GM19239 (cell line): Measurements from ENCODE around the gene OSER1.

Experiments used
- DNase-seq: peaks from one replicate; pipeline ENCODE4 v3.0.0; 2011; ENCODE audit warnings: low spot score; ENCODE audit not compliant: insufficient read length
- FAIRE-seq: peaks from 2 replicates; lab custom pipeline; 2011; peaks lifted over from hg19 to GRCh38; lab: Jason Lieb, UNC

Gene OSER1

DNA sequence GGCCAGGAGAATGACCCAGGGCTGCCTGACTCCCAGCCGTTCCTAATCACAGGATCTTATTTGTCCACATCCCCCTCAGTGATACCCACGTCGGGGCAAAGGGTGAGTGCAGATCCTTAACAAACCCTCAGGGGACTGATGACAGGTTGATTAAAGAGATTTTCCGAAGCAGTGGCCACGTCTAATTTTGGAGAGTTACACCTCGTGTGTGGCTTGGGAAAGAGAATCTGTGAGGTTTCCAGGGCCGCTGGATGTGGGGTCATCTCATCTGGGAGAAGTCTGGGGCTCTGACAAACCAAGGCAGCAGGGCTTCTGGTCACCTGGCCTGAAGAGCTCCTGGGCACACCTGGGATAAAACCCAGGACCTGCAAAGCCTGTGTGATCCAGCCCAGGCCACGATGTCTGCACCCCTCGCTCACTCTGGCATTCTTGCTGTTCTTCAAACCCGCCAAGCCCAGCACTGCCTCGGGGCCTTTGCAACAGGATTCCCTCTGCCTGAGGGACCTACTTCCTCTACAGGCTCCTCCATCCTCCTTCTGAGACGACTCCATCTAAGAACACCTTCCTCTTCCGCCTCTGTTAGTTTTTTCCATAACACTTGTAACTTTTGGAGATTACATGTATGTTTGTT, 28.3 kb downstream of the OSER1 start:
- DNase-seq (no peak), FAIRE-seq (no peak)

DNA sequence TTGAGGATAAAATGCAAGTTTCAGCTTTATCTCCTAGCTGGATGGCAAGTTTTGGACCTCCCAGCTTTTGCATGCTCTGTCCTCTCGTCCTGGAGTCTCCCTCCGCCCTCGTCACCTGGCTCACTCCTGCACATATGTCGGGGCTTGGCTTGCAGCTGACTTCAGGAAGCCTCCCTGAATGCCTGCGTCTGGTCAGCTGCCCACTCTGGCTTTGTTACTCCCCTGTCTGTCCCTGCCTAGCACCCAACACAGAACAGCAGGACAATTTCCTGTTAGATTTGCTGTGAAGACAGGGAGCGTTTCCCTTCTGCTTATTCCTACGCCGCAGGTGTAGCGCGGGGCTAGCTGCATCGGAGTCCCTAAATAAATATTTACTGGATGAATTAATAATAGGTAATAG, 29.0 kb downstream of the OSER1 start:
- DNase-seq = no peak
- no peak for FAIRE-seq

DNA sequence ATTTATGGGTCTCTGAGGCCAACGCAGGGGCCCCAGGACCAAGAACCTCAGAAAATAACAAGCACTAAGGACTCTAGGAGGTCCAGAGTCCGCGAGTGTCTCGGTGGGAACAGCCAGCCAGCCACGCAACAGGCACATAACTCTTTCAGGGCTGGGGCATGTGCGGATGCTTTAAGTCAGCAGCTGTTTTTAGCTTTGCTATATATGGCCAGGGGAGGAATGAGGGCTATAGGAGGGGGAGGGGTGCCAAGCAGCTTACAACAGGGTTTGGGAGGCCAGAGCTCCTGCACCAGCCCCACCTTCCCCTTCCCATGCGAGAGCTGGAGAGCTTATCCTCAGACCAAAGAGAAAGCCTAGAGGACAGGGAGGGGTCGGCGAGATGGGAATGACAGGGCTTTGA, 29.8 kb downstream of the OSER1 start:
- DNase-seq (no peak), FAIRE-seq (no peak)

DNA sequence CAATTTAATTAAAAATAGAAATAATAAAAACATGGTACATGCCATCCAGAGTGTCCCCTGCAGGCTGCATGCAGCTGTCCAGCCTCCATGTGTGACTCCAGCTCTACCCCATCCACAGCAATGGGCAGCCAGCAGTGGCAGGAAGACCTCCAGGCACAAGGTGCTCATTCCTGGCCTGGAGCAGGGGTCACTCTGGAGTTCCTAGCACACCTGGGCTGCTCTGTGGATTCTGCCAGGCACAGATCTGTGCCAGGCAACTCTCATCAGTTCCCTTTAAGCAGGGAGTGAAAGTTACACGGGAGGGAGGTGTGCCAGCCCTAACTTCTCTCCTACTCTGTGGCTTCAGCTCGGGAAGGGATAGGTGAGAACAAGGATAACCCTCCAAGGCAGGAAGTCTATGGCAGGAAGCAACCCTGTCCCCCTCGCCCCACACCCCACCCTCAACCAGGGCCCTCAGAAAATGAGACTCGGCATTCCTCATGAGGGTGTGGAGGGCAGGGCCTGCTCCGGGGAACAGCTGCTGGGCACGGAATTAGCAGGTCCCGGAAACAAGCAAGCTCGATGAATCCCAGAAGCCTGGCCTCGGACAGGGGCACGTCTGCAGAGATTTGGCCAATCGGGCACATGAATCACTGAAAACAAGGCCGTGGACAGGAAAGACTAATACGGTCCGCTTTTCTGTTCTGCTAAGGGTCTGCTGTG, 33.6 kb downstream of the OSER1 start:
- FAIRE-seq = no peak
- no peak for DNase-seq

DNA sequence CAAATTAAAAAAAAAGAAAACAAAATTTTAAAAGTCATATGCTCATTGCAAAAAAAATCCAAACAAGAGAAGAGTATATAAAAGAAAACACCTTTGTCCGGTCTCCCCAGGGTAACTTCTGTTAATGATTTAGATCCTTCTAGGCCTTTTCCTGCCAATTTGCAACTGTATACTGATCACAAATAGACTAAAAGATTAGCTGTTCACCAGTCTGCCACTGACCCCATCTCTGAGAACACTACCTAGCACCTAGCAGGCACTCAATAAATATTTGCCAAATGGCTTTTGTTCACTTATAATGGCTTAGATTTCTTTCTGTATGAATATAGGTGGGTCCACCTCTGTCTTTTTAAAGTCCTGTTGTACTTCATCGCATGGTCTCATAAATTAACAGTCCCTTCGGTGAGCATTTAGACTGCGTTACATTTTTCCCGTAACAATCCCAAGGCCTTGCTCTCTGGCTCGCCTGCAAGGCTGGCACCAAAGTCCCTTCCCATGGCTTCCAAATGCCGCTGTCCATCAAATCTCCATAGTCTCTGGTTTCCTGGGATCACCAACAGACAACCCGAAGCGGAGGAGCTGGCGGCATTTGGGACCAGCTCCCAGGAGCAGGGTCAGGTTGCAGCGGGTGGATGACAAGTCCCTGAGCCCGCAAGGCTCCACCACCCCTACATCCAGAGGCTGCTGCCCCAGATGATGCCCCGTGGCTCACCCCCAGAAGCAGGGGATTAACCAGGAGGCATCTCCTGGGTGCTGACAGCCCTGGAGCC, 35.4 kb downstream of the OSER1 start:
- no peak for DNase-seq
- no peak for FAIRE-seq

DNA sequence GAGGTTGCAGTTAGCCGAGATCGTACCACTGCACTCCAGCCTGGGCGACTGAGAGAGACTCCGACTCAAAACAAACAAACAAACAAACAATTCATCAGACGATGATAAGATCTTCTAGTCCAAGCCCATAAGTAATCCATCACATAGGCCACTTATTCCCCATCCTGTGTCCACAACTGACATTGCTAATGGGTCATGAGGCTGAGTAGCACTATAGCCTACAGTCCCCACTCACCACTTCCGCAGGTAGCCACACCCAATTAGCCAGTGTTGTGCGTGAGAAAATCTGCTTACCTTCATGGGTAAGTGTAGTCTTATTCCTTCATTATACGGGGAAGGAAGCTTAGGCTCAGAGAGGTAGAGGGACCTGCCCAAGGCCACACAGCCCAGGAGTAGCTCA, 36.7 kb downstream of the OSER1 start:
- FAIRE-seq (no peak), DNase-seq (no peak)

- FAIRE-seq (no peak), DNase-seq (no peak)
Measured at GRCh38 chr20:44173116-44173515, 37.5 kb downstream of the OSER1 start.

- DNase-seq = no peak
- FAIRE-seq = no peak
Measured at GRCh38 chr20:44172572-44172950, 38.0 kb downstream of the OSER1 start.

GRCh38 chr20:44171775-44172571, 38.6 kb downstream of the OSER1 start:
- FAIRE-seq (no peak), DNase-seq (no peak)

DNA sequence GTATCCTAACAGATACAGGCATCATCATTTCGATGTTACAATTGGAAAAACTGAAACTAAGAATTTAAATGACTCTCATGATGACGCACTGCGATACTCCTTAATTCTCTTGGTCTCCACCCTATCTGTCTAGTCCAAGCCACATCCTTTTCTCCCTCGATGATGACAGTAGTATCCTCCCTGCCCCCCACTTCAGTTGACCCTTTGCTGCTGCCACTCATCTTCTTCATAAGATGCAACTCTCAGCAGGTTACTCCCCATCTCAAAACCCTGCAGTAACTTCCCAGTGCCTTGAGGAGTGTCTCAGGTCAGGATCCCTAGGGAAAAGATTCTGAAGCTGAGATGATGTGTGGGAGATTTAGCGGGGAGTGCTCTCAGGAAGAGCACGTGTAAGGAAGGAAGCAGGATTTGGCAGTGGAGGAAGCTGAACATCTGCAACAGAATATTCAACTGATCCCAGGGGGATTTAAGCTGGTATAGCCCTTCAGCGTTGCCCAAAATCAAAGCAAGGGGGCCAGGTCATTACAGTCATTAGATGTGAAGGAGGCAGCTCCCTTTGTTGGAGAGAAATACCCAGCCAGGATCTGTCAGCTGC, 39.7 kb downstream of the OSER1 start:
- DNase-seq (no peak), FAIRE-seq (no peak)

DNA sequence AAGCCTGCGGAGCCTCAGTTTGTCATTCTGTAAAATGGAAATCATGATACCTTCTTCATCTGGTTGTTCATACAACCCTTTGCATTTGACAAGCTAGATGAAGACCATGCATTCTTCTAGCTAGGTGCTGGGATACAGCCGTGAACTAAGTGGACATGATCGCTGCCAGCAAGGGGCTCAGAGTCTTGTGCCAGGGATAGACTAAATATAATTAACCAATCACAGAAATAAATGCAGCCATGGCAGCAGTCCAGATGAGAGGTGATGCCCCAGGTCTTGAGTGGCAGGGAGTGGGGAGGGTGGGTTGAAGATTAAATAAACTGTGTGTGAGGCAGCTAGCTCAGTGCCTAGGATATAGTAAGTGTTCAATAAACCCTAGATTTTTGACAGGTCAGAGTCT, 42.8 kb downstream of the OSER1 start:
- no peak for FAIRE-seq
- DNase-seq = no peak

DNA sequence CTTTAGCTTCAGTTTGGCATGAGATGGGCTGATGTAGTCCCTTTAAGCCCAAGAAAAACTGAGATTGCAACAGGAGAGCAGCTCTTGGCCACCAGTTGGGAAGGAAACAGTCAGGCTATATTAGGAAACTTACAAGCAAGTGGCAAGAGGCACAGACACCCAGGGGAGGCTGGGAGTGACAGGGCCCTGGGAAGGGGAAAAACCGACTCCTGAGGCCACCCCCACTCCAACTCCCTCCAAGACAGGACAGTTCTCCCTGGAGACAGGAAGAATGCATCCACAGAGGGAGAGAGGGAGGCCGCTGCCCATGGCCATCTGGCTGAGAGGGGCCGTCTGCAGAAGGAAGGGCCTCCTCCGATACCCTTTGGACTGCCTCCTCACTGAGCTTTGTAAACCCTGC, 44.1 kb downstream of the OSER1 start:
- FAIRE-seq = no peak
- DNase-seq = no peak

GRCh38 chr20:44166008-44166407, 44.6 kb downstream of the OSER1 start:
- no peak for FAIRE-seq

DNA sequence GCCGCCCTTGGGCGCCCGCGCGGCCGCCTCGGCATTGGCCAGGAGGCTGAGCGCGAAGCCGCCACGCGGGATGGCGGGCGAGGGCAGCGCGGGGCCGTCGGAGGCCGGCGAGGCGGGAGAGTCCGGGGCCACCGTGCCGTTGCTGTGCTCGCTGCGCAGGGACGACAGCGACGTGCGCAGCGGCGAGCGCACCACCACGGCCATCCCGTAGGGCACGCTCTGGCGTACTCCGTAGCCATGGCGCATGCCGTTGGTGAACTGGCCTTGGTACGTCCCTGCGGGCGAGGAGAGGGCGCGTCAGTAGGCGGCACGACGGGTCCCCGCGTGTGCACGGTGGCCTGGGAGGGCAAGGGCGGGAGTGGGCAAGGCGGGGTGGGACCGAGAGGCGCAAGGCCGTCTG, 50.4 kb downstream of the OSER1 start:
- FAIRE-seq (no peak), DNase-seq (no peak)

More at GRCh38 chr20:44166008-44166407, 44.6 kb downstream of the OSER1 start:
- no peak for DNase-seq

DNA sequence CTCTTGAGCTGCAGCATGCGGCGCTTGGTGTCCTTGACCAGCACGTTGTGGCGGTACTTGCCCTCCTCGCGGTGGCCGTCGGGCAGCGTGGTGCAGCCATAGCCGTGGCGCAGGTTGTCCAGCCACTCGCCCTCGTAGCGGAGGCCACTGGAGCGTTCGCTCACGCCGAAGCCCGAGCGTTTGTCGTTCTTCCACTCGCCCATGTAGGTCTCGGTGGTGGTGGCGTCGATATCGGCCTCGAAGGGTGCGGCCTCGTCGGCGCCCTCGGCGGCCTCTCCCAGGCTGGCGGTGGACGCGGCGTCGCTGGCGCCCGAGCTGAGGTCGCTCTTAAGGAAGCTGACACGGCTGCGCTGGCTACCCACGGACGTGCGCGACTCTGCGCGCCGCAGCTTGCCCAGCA, 50.9 kb downstream of the OSER1 start:
- no peak for FAIRE-seq

DNA sequence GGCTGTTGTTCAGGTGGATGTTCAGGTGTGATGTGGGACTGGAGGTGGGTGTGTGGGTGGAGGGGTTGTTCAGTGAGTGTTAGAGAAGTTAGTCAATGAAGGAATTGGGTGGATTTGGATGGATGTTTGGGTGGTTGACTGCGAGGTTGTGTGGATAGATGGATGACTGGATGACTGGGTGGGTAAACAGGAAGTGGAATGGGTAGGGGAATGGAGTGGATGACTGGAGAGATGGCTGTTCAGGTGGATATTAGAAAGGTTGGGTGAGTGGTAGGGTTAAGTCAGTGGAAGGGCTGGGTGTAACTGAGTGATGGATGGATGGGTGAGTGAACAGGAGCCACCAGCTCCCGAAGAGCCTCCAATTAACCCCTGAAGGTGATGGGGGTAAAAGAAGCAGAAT, 51.4 kb downstream of the OSER1 start:
- FAIRE-seq = no peak
- DNase-seq = no peak

More for the DNA sequence above, 50.9 kb downstream of the OSER1 start:
- DNase-seq = no peak

- FAIRE-seq (no peak), DNase-seq (no peak)
Measured at GRCh38 chr20:44157061-44157460, 53.5 kb downstream of the OSER1 start.

DNA sequence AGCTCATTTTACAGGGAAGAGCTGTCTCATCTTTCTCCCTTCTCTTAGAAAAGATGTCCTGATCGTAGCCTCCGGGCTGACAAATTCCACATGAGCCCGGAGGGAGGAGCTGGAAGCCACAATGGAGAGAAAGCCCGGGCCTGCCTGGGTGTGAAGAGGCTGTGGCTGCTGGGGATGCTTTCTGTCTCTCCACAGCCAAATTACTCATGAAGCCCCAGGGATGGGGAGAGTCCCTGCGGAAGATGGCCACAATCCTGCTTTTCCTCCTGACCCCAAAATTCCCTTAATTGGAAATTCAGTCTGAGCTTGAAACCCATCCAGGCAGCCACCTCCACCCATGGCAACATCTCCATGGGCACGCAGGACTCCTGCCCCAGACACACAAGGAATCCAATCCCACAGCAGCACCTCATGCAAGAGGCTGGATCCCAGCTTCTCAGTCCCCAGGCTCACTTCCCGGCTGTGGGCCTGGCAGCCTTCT, 56.0 kb downstream of the OSER1 start:
- DNase-seq = no peak
- FAIRE-seq = no peak

GRCh38 chr20:44153636-44154043, 56.9 kb downstream of the OSER1 start:
- DNase-seq (no peak), FAIRE-seq (no peak)
